HL-60 (cell line): Measurements from ENCODE around the gene IGFLR1.

Source experiments
- DNase-seq, 2 experiments: peaks; one replicate each; pipeline ENCODE4 v3.0.0-alpha.2; 2010 to 2020; ENCODE audit warnings: low read depth in 1 of 2, low spot score in 1 of 2
- H3K27ac ChIP-seq: fragments of 250-450 bp; sonication (Bioruptor Pico); replicated peaks from 2 replicates; pipeline ENCODE4 v1.5.1; 2020; ENCODE audit warnings: mild to moderate bottlenecking, moderate library complexity
- H3K27me3 ChIP-seq: fragments of 250-450 bp; sonication (Bioruptor Pico); 2 replicates; pipeline ENCODE4 v1.5.1; 2021; ENCODE audit warnings: mild to moderate bottlenecking, moderate library complexity; ENCODE audit not compliant: insufficient read depth, poor library complexity, severe bottlenecking
- H3K4me3 ChIP-seq: replicated peaks from 2 replicates; pipeline ENCODE4 v1.5.1; 2011; ENCODE audit warnings: mild to moderate bottlenecking, control low read depth, low read length; ENCODE audit not compliant: insufficient read depth
- CTCF ChIP-seq: IDR thresholded peaks from one replicate; pipeline ENCODE4 v1.5.1; 2011; ENCODE audit warnings: low read length, control low read depth, inconsistent platforms; ENCODE audit not compliant: insufficient read depth
- GABPA ChIP-seq: IDR thresholded peaks from 2 replicates; pipeline ENCODE4 v1.6.1; 2012; ENCODE audit warnings: low read depth
- POLR2AphosphoS5 ChIP-seq: IDR thresholded peaks from 2 replicates; pipeline ENCODE4 v1.6.1; 2012; ENCODE audit warnings: low read depth
- REST ChIP-seq: IDR thresholded peaks from 2 replicates; pipeline ENCODE4 v1.6.1; 2012; ENCODE audit warnings: low read depth; ENCODE audit not compliant: insufficient replicate concordance
- SPI1 ChIP-seq: IDR thresholded peaks from 2 replicates; pipeline ENCODE4 v1.6.1; 2012; ENCODE audit warnings: low read depth, mild to moderate bottlenecking, borderline replicate concordance

Gene IGFLR1

GRCh38 chr19:35738887-35739229 is 3.4 kb downstream of the IGFLR1 start:
- no peak for DNase-seq
- Histone ChIP-seq H3K4me3 (no peak overlapping the region), H3K27ac (no peak overlapping the region), H3K27me3 (no peaks in the 10 kb centered on the region)
- TF ChIP-seq SPI1 (no peak), REST (no peak), GABPA (no peak), CTCF (no peak), POLR2AphosphoS5 (no peak)

- Histone ChIP-seq H3K27ac (no peak overlapping the region), H3K27me3 (no peaks in the 10 kb centered on the region), H3K4me3 (no peak overlapping the region)
- TF ChIP-seq REST (no peak), SPI1 (no peak), CTCF (no peak), POLR2AphosphoS5 (no peak), GABPA (no peak)
- DNase-seq, result no peak
Observed at GRCh38 chr19:35738021-35738886, 4.0 kb downstream of the IGFLR1 start.

- DNase-seq, result no peak
- no peaks in the 10 kb centered on the region for H3K27me3 ChIP-seq
- no peak overlapping the region for H3K27ac ChIP-seq
- TF ChIP-seq SPI1 (no peak), POLR2AphosphoS5 (0 out of 2 replicates have a peak, but pooled peaks have one; percentile 3), GABPA (no peak), CTCF (no peak), REST (no peak)
- no peak overlapping the region for H3K4me3 ChIP-seq
Observed at GRCh38 chr19:35736913-35737886, 5.1 kb downstream of the IGFLR1 start.
